COLO829 (cell line): ENCODE measurements around the gene PEAK1.
"Not testable (repeated sequence)": the region's sequence is repeated elsewhere in the genome, so short reads cannot be mapped to it uniquely, and the experiment has no call there.

Experiments
- DNase-seq: peaks from one replicate; pipeline ENCODE4 v3.0.0; 2012; ENCODE audit warnings: low spot score

PEAK1 gene

GRCh38 chr15:77178411-77178810, 241.5 kb downstream of the PEAK1 start:
- DNase-seq = no peak

GRCh38 chr15:77176148-77176547, 243.8 kb downstream of the PEAK1 start:
- not testable (repeated sequence) for DNase-seq

GRCh38 chr15:77173487-77173886, 246.4 kb downstream of the PEAK1 start:
- no peak for DNase-seq

- DNase-seq = no peak
These were observed 248.5 kb downstream of the PEAK1 start for GRCh38 chr15:77171221-77171967.

- no peak for DNase-seq
These were observed 251.3 kb downstream of the PEAK1 start for GRCh38 chr15:77168616-77169015.

- DNase-seq = no peak
These were observed 251.8 kb downstream of the PEAK1 start for GRCh38 chr15:77168141-77168540.

- DNase-seq = no peak
These were observed 252.5 kb downstream of the PEAK1 start for GRCh38 chr15:77167406-77167805.

GRCh38 chr15:77163781-77164384, 256.0 kb downstream of the PEAK1 start:
- DNase-seq = no peak

- no peak for DNase-seq
These were observed 256.9 kb downstream of the PEAK1 start for GRCh38 chr15:77162872-77163633.

- DNase-seq = no peak
These were observed 259.1 kb downstream of the PEAK1 start for GRCh38 chr15:77160562-77161478.

- DNase-seq = not testable (repeated sequence)
These were observed 263.9 kb downstream of the PEAK1 start for GRCh38 chr15:77156000-77156399.

GRCh38 chr15:77148191-77148590, 271.7 kb downstream of the PEAK1 start:
- DNase-seq = no peak

GRCh38 chr15:77145370-77145769, 274.5 kb downstream of the PEAK1 start:
- no peak for DNase-seq

- DNase-seq = peak; percentile 17
These were observed 275.3 kb downstream of the PEAK1 start for GRCh38 chr15:77144492-77145070.

- no peak for DNase-seq
These were observed 275.9 kb downstream of the PEAK1 start for GRCh38 chr15:77144026-77144425.

- DNase-seq = no peak
These were observed 276.3 kb downstream of the PEAK1 start for GRCh38 chr15:77143616-77144015.

GRCh38 chr15:77143191-77143590, 276.7 kb downstream of the PEAK1 start:
- DNase-seq = no peak

- DNase-seq = no peak
These were observed 279.7 kb downstream of the PEAK1 start for GRCh38 chr15:77140220-77140619.

GRCh38 chr15:77139312-77139711, 280.6 kb downstream of the PEAK1 start:
- no peak for DNase-seq

GRCh38 chr15:77138167-77138522, 281.8 kb downstream of the PEAK1 start:
- DNase-seq = no peak

GRCh38 chr15:77135181-77135580, 284.7 kb downstream of the PEAK1 start:
- DNase-seq = no peak
